Calu3 (cell line): ENCODE measurements around the gene EFCC1. TPM values are rescaled to one million over a fixed set of nuclear protein-coding genes. Genes with fewer than 3 reads are reported as not detected.

Source experiments
- BruUV-seq: library from RNA; stranded (reverse); fragments of 400-500 nt; replicated peaks from 2 replicates; lab custom pipeline; 2021; lab: Mats Ljungman, UMichigan
- CTCF ChIA-PET: fragments of 300-600 bp; sonication (Branson Sonifier 250); formaldehyde crosslinking; loops from one replicate; lab custom pipeline; 2022; ENCODE audit warnings: antibody characterized with exemption; lab: Charles Lee
- DNase-seq: peaks from one replicate; pipeline ENCODE4 v3.0.0; 2022
- H3K27ac Mint-ChIP-seq: one replicate; pipeline ENCODE4 v1.8.0; 2022; ENCODE audit warnings: mixed read lengths; ENCODE audit not compliant: unreplicated experiment
- H3K27me3 Mint-ChIP-seq: one replicate; pipeline ENCODE4 v1.8.0; 2022; ENCODE audit warnings: mixed read lengths; ENCODE audit not compliant: unreplicated experiment
- H3K36me3 Mint-ChIP-seq: one replicate; pipeline ENCODE4 v1.8.0; 2022; ENCODE audit warnings: mild to moderate bottlenecking, moderate library complexity, mixed read lengths; ENCODE audit not compliant: insufficient read depth, unreplicated experiment
- H3K4me1 Mint-ChIP-seq: one replicate; pipeline ENCODE4 v1.8.0; 2022; ENCODE audit warnings: mild to moderate bottlenecking, low read depth, mixed read lengths; ENCODE audit not compliant: unreplicated experiment
- H3K4me3 Mint-ChIP-seq: one replicate; pipeline ENCODE4 v1.8.0; 2022; ENCODE audit warnings: mild to moderate bottlenecking, low read depth, moderate library complexity, mixed read lengths; ENCODE audit not compliant: unreplicated experiment
- H3K9me3 Mint-ChIP-seq: one replicate; pipeline ENCODE4 v1.8.0; 2022; ENCODE audit warnings: low read depth, mixed read lengths; ENCODE audit not compliant: unreplicated experiment
- CTCF ChIP-seq: fragments of 200-600 bp; IDR thresholded peaks from one replicate; pipeline ENCODE4 v1.8.0; 2022; ENCODE audit warnings: antibody characterized with exemption; ENCODE audit not compliant: unreplicated experiment
- intact Hi-C: fragments of 100-400 bp; cut with micrococcal nuclease; formaldehyde crosslinking; loops from one replicate; pipeline ENCODE4 v1.10.0; 2022; ENCODE audit not compliant: unreplicated experiment
- total RNA-seq: library from RNA; stranded (reverse); gene quantifications from 2 replicates; pipeline ENCODE4 v1.2.3, GENCODE V29; 2022

The EFCC1 gene
- total RNA-seq, 1 experiment from 2014 or later, result not detected

DNA sequence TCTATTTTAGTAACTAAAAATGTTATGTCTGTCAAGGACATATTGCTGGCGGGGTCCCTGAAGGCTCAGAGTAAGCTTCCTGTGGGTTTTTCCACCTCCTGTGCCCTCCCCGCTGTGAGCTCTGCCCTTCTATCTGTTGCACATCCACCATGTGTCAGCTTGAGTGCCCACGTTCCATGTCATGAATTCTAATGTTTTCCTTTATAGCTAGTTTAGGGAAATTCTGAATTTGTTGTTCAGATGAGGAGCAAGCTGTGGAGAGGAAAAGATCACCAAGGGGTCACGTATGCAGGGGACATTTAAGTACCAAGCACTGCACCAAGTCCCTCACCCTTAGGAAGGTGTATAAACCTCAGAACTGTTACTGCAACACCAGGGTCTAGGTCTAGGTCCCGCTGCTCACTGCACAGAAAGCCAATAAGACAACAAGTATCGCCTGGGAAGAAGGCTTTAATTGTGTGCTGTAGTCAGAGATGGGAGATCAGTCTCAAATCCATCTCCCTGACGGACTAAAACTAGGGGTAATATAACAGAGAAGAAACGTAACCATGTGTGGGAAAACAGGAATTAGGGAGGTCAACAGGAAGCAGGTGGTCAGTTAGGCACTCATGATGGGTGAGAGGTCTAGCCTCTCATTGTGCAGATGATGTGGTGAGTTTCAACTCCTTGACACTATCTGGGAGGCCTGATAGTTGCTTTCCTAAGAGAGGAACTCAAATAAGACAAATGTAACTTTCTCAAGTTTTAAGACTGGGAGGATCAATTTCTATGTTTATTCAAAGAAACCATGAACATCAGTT lies 69.2 kb downstream of the EFCC1 start:
- H3K27ac Mint-ChIP-seq, result no peak overlapping the region
- DNase-seq, result no peak
- BruUV-seq, result no TSS peak
- no peaks in the 10 kb centered on the region for H3K4me1 Mint-ChIP-seq
- H3K9me3 Mint-ChIP-seq, result peaks cover 3% of the 10 kb centered on the region
- TF ChIP-seq CTCF, result no peak
- H3K36me3 Mint-ChIP-seq, result peaks cover 4% of the 10 kb centered on the region
- no peak overlapping the region for H3K4me3 Mint-ChIP-seq
- peaks cover 42% of the 10 kb centered on the region for H3K27me3 Mint-ChIP-seq
- intact Hi-C loops, result no loop called here
- CTCF ChIA-PET, result interaction anchor here (0.6 to 2.2 kb wide), 3 partner anchors 17 to 42 kb away, joined by 5 to 14 read pairs (median 10); no protein-coding TSS in a partner anchor

- DNase-seq, result no peak
- intact Hi-C loops, result no loop called here
- H3K27me3 Mint-ChIP-seq, result peaks cover 9% of the 10 kb centered on the region
- peaks cover 8% of the 10 kb centered on the region for H3K4me1 Mint-ChIP-seq
- H3K27ac Mint-ChIP-seq, result peak overlapping the region; percentile 3
- no peaks in the 10 kb centered on the region for H3K9me3 Mint-ChIP-seq
- no peak for TF ChIP-seq CTCF
- CTCF ChIA-PET, result interaction anchor here (0.6 kb wide), 1 partner anchor 170 kb away, joined by 7 read pairs; no protein-coding TSS in a partner anchor
- no TSS peak for BruUV-seq
- H3K36me3 Mint-ChIP-seq, result no peaks in the 10 kb centered on the region
- H3K4me3 Mint-ChIP-seq, result no peak overlapping the region
Measured at GRCh38 chr3:129077222-129077621, 76.1 kb downstream of the EFCC1 start.

GRCh38 chr3:129078510-129078909 lies 77.4 kb downstream of the EFCC1 start:
- DNase-seq, result no peak
- TF ChIP-seq CTCF, result no peak
- Mint-ChIP-seq H3K36me3 (no peaks in the 10 kb centered on the region), H3K27ac (no peak overlapping the region), H3K27me3 (peaks cover 9% of the 10 kb centered on the region), H3K4me1 (peaks cover 8% of the 10 kb centered on the region), H3K4me3 (no peak overlapping the region), H3K9me3 (no peaks in the 10 kb centered on the region)
- no TSS peak for BruUV-seq
- CTCF ChIA-PET, result interaction anchor here (0.7 kb wide), 1 partner anchor 56 kb away, joined by 3 read pairs; no protein-coding TSS in a partner anchor
- intact Hi-C loops, result no loop called here

DNA sequence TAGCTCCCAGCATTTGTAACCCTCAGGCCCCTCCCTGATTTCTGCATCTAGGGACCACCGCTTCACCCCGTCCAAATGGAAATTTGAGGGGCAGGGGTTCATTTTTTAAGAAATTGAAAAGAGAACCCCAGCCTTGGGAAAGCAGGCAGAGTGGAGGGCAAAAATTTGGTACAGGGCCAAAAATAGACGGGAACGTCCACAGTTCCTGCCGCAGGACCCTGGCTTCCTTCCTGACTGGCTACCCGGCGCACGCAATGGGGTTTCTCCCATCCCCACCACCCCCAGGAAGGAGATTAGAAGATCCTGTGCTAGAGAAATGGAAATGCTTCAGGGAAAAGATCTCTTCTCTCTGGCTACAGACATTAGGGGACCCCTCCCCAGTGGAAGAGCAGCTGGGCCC lies 80.4 kb downstream of the EFCC1 start:
- Mint-ChIP-seq H3K4me1 (peaks cover 8% of the 10 kb centered on the region), H3K27ac (no peak overlapping the region), H3K27me3 (peaks cover 9% of the 10 kb centered on the region), H3K4me3 (no peak overlapping the region), H3K36me3 (peaks cover 8% of the 10 kb centered on the region), H3K9me3 (no peaks in the 10 kb centered on the region)
- BruUV-seq, result no TSS peak
- TF ChIP-seq CTCF, result no peak
- intact Hi-C loops, result no loop called here
- DNase-seq, result no peak
- CTCF ChIA-PET, result no interaction called here
